ENCODE data around the gene DCC.

DNA sequence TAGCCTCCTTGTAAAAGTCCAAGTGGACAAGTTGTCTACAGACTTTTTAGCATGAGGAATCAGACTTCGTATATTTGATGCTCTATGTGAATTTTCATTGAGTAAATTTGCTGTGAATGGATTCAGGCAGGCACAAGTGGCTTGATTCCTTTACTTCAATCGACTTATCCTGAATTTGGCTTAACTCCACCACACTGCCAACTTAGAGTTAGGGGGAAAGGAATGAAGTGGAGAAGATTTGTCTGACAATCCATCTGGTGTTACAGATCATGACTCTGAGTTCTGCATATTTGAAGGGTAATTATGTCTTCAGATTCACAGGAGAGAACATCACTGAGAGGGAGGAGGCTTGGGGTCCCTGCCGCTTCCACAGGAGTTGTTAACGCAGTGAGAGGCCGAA lies 829.3 kb downstream of the DCC start:
- TF ChIP-seq, protein P1, sequence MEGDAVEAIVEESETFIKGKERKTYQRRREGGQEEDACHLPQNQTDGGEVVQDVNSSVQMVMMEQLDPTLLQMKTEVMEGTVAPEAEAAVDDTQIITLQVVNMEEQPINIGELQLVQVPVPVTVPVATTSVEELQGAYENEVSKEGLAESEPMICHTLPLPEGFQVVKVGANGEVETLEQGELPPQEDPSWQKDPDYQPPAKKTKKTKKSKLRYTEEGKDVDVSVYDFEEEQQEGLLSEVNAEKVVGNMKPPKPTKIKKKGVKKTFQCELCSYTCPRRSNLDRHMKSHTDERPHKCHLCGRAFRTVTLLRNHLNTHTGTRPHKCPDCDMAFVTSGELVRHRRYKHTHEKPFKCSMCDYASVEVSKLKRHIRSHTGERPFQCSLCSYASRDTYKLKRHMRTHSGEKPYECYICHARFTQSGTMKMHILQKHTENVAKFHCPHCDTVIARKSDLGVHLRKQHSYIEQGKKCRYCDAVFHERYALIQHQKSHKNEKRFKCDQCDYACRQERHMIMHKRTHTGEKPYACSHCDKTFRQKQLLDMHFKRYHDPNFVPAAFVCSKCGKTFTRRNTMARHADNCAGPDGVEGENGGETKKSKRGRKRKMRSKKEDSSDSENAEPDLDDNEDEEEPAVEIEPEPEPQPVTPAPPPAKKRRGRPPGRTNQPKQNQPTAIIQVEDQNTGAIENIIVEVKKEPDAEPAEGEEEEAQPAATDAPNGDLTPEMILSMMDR (IDR thresholded peaks at IDR 0.05): no peak
- TF ChIP-seq HDAC2 (IDR thresholded peaks at IDR 0.05): no peak
- TF ChIP-seq KDM5A (IDR thresholded peaks at IDR 0.05): no peak
- no peak for TF ChIP-seq POLR2AphosphoS2 (conservative IDR thresholded peaks at IDR 0.05; ENCODE audit: low read length)
- no peak for TF ChIP-seq ZSCAN20 (CRISPR knock-in tag; IDR thresholded peaks at IDR 0.05)
- TF ChIP-seq BHLHE40 (IDR thresholded peaks at IDR 0.05; ENCODE audit: low read depth, low read length): no peak
- no peak for TF ChIP-seq SMC3 (IDR thresholded peaks at IDR 0.05)
- no peak for TF ChIP-seq HEYL (CRISPR knock-in tag; IDR thresholded peaks at IDR 0.05)
- TF ChIP-seq ZFP36 (IDR thresholded peaks at IDR 0.05; ENCODE audit: borderline replicate concordance, partially characterized antibody): no peak
- no peak for TF ChIP-seq POLR2A (IDR thresholded peaks at IDR 0.05; ENCODE audit: low read length)
- TF ChIP-seq HES2 (IDR thresholded peaks at IDR 0.05): no peak
- TF ChIP-seq PHF8 (IDR thresholded peaks at IDR 0.05; ENCODE audit: borderline replicate concordance, low read depth): no peak
- TF ChIP-seq HOXA7 (CRISPR knock-in tag; IDR thresholded peaks at IDR 0.05): no peak
- TF ChIP-seq, protein P2, sequence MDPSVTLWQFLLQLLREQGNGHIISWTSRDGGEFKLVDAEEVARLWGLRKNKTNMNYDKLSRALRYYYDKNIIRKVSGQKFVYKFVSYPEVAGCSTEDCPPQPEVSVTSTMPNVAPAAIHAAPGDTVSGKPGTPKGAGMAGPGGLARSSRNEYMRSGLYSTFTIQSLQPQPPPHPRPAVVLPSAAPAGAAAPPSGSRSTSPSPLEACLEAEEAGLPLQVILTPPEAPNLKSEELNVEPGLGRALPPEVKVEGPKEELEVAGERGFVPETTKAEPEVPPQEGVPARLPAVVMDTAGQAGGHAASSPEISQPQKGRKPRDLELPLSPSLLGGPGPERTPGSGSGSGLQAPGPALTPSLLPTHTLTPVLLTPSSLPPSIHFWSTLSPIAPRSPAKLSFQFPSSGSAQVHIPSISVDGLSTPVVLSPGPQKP (IDR thresholded peaks at IDR 0.05; ENCODE audit: low read depth, low read length): no peak

All from A549 (cell line).